NT2/D1 (cell line): ENCODE data around the gene UTP14A.

Source experiments
- SUZ12 ChIP-seq: IDR thresholded peaks from 2 replicates; pipeline ENCODE4 v1.6.1; 2011; ENCODE audit not compliant: insufficient read length, insufficient read depth; ENCODE audit errors: extremely low read depth
- YY1 ChIP-seq: IDR thresholded peaks from 2 replicates; pipeline ENCODE4 v1.6.1; 2011; ENCODE audit not compliant: insufficient read length, insufficient read depth
- ZNF274 ChIP-seq: IDR thresholded peaks from 2 replicates; pipeline ENCODE4 v1.6.1; 2011; ENCODE audit warnings: mild to moderate bottlenecking, low read depth, low read length

DNA sequence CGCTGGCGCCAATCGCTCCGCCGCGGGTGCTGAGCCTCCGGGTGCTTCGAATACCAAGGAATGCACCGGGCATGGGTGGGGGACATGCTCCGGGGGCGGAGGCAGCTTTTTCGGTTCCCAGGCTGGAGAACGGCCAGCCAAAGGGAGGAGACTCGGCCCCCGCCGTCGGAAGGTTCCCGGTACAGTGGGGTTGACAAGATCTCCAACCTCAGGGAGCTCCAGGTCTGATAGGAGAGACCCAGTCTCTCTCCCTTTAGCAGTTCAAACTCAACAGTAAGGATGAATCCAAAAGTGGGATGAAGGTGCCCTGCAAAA is 47.3 kb downstream of the UTP14A start:
- TF ChIP-seq SUZ12, result no peak
- no peak for TF ChIP-seq YY1
- TF ChIP-seq ZNF274, result no peak
